ENCODE measurements around the gene SIAH2. TPM values are rescaled to one million over a fixed set of nuclear protein-coding genes. Genes with fewer than 3 reads are reported as not detected.

Gene SIAH2
- total RNA-seq, 2 donors from 2014 or later, result 15.6 to 19.2 TPM

- Histone ChIP-seq H3K36me3 (ENCODE audit: control insufficient read depth, insufficient read depth, low read length) (peaks cover 7% of the 10 kb centered on the region), H3K4me3 (ENCODE audit: low read length) (no peak overlapping the region), H3K27me3 (ENCODE audit: control insufficient read depth, insufficient read depth, low read length, poor library complexity, severe bottlenecking) (no peaks in the 10 kb centered on the region), H3K9me3 (ENCODE audit: control insufficient read depth, low read length) (no peaks in the 10 kb centered on the region), H3K9ac (ENCODE audit: extremely low read depth, low read length, poor library complexity, severe bottlenecking) (peak overlapping the region; percentile 35), H3K27ac (ENCODE audit: low read depth, low read length) (no peak overlapping the region), H3K4me1 (ENCODE audit: control insufficient read depth, insufficient read depth, low read length) (peaks cover 27% of the 10 kb centered on the region)
- WGBS, 2 experiments (ENCODE audit: insufficient coverage in 1 of 2, insufficient read length in 1 of 2), result 56% methylated on average over 2 of the region's 2 CpGs; no CpG with 5 or more reads in 1 of the 2 experiments
- DNase-seq, result peak; percentile 90
- H3K27me3 Mint-ChIP-seq (ENCODE audit: insufficient read depth), result peaks cover 3% of the 10 kb centered on the region
- H3K4me1 Mint-ChIP-seq, result peaks cover 58% of the 10 kb centered on the region
- no peaks in the 10 kb centered on the region for H3K9me3 Mint-ChIP-seq
- no peak for TF ChIP-seq CTCF (conservative IDR thresholded peaks at IDR 0.05)
- H3K4me3 Mint-ChIP-seq, result no peak overlapping the region
- H3K36me3 Mint-ChIP-seq (ENCODE audit: low read depth), result peaks cover 18% of the 10 kb centered on the region
- H3K27ac Mint-ChIP-seq, result peak overlapping the region; percentile 84
These were observed 24.9 kb downstream of the SIAH2 start for GRCh38 chr3:150737874-150738679.

- Mint-ChIP-seq H3K9me3 (no peaks in the 10 kb centered on the region), H3K36me3 (ENCODE audit: low read depth) (peaks cover 14% of the 10 kb centered on the region), H3K27ac (peak overlapping the region; percentile 87), H3K4me3 (no peak overlapping the region), H3K27me3 (ENCODE audit: insufficient read depth) (peaks cover 3% of the 10 kb centered on the region), H3K4me1 (peaks cover 60% of the 10 kb centered on the region)
- H3K9ac ChIP-seq (ENCODE audit: extremely low read depth, low read length, poor library complexity, severe bottlenecking), result no peak overlapping the region
- peak; percentile 64 for DNase-seq
- no peaks in the 10 kb centered on the region for H3K9me3 ChIP-seq (ENCODE audit: control insufficient read depth, low read length)
- peaks cover 27% of the 10 kb centered on the region for H3K4me1 ChIP-seq (ENCODE audit: control insufficient read depth, insufficient read depth, low read length)
- WGBS, 2 experiments (ENCODE audit: insufficient coverage in 1 of 2, insufficient read length in 1 of 2), result 73 to 86% methylated on average over 4 to 8 of the region's 8 CpGs
- H3K27me3 ChIP-seq (ENCODE audit: control insufficient read depth, insufficient read depth, low read length, poor library complexity, severe bottlenecking), result no peaks in the 10 kb centered on the region
- TF ChIP-seq CTCF (conservative IDR thresholded peaks at IDR 0.05), result no peak
- H3K36me3 ChIP-seq (ENCODE audit: control insufficient read depth, insufficient read depth, low read length), result peaks cover 3% of the 10 kb centered on the region
- no peak overlapping the region for H3K4me3 ChIP-seq (ENCODE audit: low read length)
- no peak overlapping the region for H3K27ac ChIP-seq (ENCODE audit: low read depth, low read length)
These were observed 25.8 kb downstream of the SIAH2 start for GRCh38 chr3:150736903-150737832.

GRCh38 chr3:150736316-150736719 lies 26.7 kb downstream of the SIAH2 start:
- WGBS, 2 experiments (ENCODE audit: insufficient coverage in 1 of 2, insufficient read length in 1 of 2), result 44 to 54% methylated on average over 2 of the region's 2 CpGs
- TF ChIP-seq CTCF (conservative IDR thresholded peaks at IDR 0.05), result no peak
- Mint-ChIP-seq H3K36me3 (ENCODE audit: low read depth) (peaks cover 6% of the 10 kb centered on the region), H3K9me3 (no peaks in the 10 kb centered on the region), H3K27ac (peak overlapping the region; percentile 87), H3K4me1 (peaks cover 59% of the 10 kb centered on the region), H3K27me3 (ENCODE audit: insufficient read depth) (peaks cover 3% of the 10 kb centered on the region), H3K4me3 (no peak overlapping the region)
- H3K9me3 ChIP-seq (ENCODE audit: control insufficient read depth, low read length), result no peaks in the 10 kb centered on the region
- H3K4me3 ChIP-seq (ENCODE audit: low read length), result no peak overlapping the region
- H3K27ac ChIP-seq (ENCODE audit: low read depth, low read length), result no peak overlapping the region
- peaks cover 27% of the 10 kb centered on the region for H3K4me1 ChIP-seq (ENCODE audit: control insufficient read depth, insufficient read depth, low read length)
- H3K9ac ChIP-seq (ENCODE audit: extremely low read depth, low read length, poor library complexity, severe bottlenecking), result no peak overlapping the region
- H3K36me3 ChIP-seq (ENCODE audit: control insufficient read depth, insufficient read depth, low read length), result no peaks in the 10 kb centered on the region
- no peaks in the 10 kb centered on the region for H3K27me3 ChIP-seq (ENCODE audit: control insufficient read depth, insufficient read depth, low read length, poor library complexity, severe bottlenecking)
- peak; percentile 75 for DNase-seq

All from endodermal cell (in vitro differentiated cells).